Dedifferentiated amniotic fluid mesenchymal stem cell (primary cell): ENCODE results near the gene ZNF821.
"Not testable (repeated sequence)": the region's sequence is repeated elsewhere in the genome, so short reads cannot be mapped to it uniquely, and the experiment has no call there.

Experiments used
- DNase-seq: peaks from one replicate; pipeline ENCODE4 v3.0.0-alpha.2; 2016; ENCODE audit errors: extremely low spot score

The ZNF821 gene

DNA sequence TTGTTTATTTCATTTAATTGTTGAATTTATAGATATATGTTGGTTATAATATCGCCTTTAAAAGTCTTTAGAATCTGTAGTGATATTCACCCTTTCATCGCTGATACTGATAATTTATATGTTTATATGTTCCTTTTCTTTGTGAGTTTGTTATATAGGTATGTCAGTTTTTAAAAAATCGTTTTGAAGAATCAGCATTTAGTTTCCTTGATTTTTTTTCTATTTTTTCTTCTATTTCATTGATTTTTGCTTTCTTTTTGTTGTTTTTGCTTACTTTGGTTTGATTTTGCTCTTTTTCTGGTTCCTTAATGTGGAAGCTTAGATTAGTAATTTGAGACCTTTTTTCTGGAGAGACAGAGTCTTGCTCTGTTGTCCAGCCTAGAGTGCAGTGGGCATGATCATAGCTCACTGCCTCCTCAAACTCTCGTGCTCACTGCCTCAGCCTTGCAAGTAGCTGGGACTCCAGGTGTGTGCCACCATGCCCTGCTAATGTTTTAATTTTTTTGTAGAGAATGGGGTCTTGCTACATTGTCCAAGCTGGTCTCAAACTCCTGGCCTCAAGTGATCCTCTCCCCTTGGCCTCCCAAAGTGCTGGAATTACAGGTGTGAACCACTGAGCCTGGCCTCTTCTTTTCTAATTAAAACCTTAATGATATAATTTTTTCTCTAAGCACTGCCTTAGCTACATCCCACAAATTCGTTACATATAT is 18.8 kb upstream of the ZNF821 start:
- no peak for DNase-seq

DNA sequence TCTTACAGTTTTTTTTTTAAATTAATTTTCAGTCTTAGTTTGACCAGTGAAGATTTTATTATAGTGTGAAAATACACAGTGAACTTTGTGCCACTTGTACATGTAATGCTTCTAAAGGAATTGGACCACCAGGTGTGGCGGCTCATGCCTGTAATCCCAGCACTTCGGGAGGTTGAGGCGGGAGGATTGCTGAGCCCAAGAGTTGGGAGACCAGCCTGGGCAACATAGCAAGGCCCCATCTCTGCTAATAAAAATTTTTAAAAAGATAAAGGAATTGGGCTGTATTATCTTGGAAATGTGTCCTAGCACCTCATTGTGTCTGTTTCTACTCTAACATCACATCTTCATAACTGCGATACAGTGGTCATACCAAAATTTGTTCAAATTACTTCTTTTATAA is 15.2 kb upstream of the ZNF821 start:
- DNase-seq, result no peak

DNA sequence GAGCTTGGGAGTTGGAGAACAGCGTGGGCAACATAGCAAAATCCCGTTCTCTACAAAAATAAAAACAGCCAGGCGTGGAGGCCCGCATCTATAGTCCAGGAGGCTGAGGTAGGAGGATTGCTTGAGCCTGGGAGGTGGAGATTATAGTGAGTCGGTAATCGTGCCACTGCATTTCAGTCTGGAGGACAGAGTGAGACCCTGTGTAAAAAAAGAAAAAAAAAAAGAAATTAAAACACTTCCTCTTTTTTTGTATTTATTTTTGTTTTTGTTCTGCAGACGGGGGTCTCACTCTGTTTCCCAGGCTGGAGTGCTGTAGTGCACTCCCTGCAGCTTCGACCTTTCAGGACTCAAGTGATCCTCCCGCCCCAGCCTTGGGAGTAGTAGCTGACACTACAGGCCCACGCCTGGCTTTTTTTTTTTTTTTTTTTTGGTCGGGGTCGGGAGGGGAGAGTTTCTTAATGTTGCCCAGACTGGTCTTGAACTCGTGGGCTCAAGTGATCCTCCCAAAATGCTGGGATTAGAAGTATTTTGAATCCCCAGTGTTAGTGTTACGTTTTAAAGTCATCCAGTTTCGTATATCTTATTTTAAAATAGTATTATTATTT is 12.9 kb upstream of the ZNF821 start:
- no peak for DNase-seq

DNA sequence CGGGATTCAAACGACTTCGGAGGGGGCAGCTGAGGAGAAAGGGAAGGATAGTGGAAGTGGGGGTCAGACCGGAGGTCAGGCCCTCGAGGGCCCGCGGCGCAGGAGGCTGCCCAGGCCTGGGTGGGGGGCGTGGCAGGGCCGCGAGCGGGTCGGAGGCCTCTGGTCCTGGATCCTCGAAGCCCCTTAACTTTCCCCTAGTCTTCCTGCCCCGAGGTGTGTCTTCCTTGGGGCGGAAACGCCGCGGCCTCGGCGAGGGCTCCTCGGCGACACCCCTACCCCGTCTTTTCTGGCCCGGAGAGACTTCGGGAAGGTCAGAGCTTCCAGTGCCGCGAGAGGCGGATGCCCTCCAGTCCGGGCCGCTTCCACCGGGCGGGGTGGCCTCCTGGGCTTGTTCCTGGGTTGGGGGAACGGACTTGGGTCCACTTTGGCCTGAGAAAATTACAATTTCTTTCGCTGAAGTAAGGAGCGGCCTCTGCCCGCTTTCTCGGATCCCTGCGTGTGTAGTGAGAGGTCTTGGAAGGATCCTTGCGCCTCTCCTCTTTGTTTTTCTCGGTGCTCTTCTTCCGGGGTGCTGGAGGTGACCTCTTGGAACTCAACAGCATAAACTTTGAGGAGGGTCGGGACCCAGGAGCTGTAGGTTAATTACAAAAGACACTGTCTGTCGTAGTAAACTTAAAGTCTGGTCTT is 11.8 kb upstream of the ZNF821 start:
- peak; percentile 17 for DNase-seq

DNA sequence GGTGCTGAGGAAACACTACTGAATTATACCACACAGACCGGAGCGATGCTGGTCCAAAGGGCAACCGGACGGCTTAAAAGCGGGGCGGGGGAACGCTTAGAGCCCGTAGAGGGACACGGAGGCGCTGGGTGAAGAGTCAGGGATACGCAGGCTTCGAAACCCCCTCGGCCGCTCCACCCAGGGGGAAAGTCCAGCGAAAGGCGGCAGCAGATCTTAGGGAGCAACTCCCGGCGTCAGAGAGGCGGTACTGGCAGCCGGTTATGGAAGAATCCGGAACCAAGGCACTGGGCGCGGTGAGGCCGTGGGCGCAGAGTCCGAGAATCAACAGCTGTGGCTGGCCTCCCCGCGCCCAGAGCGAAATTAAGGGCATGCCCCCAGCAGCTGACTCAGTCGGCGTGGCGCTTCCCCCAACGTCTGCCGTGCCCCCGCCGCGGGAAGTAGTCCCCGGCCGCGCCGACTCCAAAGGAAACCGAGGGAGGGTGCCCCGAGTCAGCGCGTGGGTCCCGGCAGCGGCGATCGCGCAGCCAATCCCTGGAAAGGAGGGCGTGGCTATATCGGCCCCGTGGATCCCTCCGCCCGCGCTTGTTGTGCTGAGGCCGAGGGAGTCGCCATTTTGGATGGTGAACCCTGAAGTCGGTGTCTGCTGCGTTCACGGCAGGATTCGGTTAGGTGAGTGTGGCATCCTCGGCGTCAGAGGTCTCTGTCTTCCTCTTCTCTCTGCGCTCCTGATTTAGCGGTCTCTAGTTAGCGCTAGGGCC is 11.1 kb upstream of the ZNF821 start, which contains the start of gene IST1:
Gene IST1, plus strand, starts transcription at position 611 of the 758 bp plus-strand sequence. CDS start 20,110 bp downstream, outside the sequence.
- DNase-seq, result peak; percentile 98

GRCh38 chr16:71894229-71894920 is 10.4 kb upstream of the ZNF821 start:
- DNase-seq, result peak; percentile 59

- DNase-seq, result no peak
Measured at GRCh38 chr16:71893888-71894228, 9.9 kb upstream of the ZNF821 start.

DNA sequence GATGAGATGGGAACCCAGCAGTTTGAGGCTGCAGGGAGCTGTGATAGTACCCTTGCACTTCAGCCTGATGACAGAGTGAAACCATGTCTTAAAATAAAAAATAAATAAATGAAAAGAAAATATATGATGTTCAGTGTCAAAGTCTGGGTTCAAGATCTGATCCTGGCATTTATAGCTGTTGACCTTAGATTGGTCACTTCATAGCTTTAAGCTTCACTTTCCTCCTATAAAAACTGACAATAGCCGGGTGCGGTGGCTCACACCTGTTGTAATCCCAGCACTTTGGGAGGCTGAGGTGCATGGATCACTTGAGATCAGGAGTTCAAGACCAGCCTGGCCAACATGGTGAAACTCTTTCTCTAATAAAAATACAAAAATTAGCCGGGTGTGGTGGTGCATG is 5.2 kb upstream of the ZNF821 start:
- no peak for DNase-seq

DNA sequence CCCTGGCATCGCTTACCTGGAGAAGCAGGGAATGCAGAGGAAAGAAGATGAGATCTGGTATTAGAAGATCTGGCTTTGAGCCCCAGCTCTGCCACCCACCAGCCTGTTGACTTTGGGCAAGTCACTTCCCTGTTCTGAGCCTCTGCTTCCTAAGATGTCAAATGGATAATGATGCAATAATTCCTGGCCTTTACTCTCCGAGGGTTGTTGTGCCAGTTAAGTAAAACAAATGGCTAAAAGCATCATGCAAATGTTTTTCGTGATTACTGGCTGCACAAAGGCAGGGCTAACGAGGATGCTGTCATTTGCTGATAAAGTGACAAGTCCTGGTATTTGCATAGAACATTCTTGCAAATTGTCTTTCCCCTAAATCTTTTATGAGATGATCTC is 1.3 kb upstream of the ZNF821 start:
- no peak for DNase-seq

- DNase-seq, result no peak
Measured at GRCh38 chr16:71883168-71883848, 674 bp downstream of the ZNF821 start.

- peak; percentile 83 for DNase-seq
Measured at GRCh38 chr16:71882505-71883167, 1.3 kb downstream of the ZNF821 start.

- DNase-seq, result no peak
Measured at GRCh38 chr16:71880176-71880575, 3.8 kb downstream of the ZNF821 start.

- DNase-seq, result no peak
Measured at GRCh38 chr16:71878911-71879310, 5.1 kb downstream of the ZNF821 start.

DNA sequence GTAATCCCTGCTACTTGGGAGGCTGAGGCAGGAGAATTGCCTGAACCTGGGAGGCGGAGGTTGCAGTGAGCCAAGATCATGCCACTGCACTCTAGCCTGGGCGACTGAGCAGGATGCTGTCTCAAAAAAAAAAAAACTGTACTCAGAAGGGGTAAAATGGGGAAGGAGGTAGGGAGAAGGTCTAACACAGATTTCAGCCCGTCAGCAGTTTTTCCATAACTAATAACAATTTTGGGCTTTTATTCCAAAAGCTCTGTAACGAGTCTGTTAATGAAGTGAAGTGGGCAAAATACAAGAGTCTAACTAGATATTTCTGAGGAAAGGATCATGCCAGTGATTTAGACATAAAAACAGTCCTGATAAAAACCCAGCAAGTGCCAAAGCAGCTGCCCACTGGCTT is 10.8 kb downstream of the ZNF821 start:
- no peak for DNase-seq

DNA sequence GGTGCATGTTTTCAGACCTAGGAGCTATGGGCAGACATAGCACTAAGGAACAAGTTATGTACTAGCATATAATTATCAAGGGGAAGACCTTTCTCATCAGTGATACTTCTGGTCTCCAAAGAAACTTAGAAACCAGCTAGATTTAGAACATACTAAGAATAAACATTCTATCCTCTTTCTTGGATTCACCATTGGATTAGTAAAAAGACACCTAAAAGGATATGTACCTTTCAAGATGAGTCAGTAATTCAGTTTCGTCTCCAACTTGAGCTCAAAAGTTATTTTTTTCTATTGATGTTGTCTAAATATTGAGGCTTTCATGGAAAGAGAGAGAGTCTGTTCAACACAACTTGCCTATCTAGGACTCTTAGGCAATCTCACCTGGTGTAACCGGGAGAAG is 13.2 kb downstream of the ZNF821 start:
- no peak for DNase-seq

DNA sequence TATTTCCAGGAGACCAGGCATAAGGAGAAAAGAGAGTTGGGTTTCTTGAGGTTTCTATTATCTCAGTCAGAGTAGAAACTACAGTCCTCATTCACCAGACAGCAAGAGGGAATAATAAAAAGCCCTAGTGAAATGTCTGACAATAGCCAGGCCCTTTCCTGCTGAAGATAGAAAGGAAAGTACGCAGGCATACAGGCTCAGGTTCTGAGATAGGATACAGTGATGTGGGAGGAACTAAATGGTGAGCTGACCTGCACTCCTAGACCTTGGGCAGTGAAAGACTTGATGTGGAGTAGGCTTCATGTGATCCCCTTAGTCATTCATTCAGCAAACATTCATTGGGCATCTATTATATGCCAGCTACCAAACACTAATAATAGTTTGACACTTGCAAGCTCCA is 14.9 kb downstream of the ZNF821 start:
- no peak for DNase-seq

DNA sequence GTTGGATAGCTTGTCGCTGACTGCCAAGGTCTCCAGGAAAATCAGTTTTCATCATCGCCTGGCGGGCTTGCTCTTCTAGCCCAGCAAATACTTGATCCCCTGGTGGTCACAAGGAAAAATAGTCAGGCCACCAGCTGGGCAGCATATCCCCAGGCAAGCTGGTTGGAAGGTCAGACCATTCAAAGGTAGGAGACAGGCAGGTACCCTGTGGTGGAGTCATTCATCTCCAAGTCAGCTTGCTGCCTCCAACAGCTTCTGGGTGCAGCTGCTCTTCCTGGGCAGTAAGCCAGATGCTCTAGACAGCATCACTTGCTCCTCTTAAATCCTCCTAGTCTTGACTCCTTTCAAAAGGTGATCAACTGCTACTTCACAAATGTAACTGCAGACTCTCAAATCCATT is 16.0 kb downstream of the ZNF821 start:
- DNase-seq, result no peak

DNA sequence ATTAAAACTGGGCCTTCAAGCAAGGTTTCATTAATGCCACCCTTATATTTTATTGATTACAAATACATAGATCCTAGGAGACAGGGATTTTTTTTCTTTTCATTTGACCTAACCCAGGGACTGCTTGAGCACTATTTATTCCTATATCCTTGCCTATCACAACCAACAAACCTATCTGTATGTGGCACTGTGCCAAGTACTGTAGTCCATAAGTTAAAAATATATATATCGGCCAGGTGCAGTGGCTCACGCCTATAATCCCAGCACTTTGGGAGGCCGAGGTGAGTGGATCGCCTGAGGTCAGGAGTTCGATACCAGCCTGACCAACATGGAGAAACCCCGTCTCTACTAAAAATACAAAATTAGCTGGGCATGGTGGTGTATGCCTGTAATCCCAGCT is 16.8 kb downstream of the ZNF821 start:
- DNase-seq, result not testable (repeated sequence)

GRCh38 chr16:71865173-71865863 is 18.7 kb downstream of the ZNF821 start:
- no peak for DNase-seq

DNA sequence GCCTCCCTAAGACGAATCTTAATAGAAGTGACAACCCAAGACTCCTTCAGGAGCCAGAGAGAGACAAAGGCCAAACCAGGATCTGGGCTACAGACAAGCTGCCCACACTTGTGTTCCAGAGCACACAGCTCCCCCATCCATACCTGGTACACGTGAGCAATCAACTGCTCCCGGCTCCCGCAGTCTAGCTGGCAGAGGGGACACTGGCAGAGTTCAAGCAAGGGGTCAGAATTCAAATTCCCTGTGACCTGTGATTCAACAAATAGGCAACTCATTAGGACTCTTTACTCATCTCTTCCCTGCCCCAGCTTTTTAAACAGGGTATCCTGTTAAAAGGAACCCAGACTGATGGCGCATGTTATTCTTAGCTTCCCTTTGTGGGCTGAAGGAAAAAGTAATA is 20.0 kb downstream of the ZNF821 start:
- DNase-seq, result no peak
